HG03565 (cell line): Measurements from ENCODE around the gene SGSH.
"Not testable (repeated sequence)": the region's sequence is repeated elsewhere in the genome, so short reads cannot be mapped to it uniquely, and the experiment has no call there.

ENCODE experiments used
- ATAC-seq: cut with Tn5 transposase; IDR thresholded peaks from one replicate; pipeline ENCODE4 v1.9.1; 2021; ENCODE audit warnings: mild to moderate bottlenecking, moderate library complexity; ENCODE audit not compliant: unreplicated experiment

SGSH gene

DNA sequence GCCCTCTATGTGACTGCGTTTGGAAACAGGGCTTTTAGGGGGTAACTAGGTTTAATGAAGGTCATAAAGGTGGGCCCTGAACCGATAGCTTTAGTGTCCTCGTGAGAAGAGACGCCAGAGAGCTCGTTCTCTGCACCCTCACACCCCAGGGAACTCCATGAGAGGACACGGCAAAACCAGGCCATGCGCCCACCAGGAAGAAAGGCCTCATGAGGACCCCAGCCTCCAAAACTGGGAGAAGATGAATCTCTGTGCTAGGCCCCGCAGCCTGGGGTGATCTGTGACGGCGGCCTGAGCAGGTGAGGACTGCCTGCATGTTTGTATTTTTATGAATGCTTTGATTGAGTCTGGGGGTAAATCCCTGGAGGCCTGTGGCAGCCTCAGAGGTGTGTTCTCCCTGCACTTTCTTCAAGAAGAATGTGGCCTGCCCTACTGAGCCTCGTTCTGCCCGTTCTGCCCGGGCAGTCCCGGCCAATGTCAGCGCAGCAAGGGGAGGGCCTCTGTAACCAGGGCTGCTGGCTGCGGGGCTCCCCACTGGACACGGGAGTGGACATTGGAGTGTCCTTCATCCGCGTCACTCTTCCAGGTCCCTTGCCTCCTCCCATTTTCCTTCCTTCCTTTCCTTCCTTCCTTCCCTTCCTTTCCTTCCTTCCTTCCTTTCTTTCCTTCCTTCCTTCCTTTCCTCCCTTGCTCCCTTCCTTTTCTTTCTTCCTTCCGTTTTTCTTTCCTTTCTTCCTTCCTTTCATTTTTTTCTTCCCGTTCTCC lies 33.7 kb upstream of the SGSH start:
- ATAC-seq = no peak

DNA sequence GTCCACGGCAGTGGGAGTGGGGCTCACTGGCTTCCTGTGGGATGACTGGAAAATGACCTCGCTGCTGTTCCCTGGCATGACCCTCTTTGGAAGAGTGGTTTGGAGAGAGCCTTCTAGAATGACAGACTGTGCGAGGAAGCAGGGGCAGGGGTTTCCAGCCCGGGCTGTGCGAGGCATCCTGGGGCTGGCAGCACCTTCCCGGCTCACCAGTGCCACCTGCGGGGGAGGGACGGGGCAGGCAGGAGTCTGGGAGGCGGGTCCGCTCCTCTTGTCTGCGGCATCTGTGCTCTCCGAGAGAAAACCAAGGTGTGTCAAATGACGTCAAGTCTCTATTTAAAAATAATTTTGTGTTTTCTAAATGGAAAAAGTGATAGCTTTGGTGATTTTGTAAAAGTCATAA lies 32.7 kb upstream of the SGSH start:
- ATAC-seq = no peak

DNA sequence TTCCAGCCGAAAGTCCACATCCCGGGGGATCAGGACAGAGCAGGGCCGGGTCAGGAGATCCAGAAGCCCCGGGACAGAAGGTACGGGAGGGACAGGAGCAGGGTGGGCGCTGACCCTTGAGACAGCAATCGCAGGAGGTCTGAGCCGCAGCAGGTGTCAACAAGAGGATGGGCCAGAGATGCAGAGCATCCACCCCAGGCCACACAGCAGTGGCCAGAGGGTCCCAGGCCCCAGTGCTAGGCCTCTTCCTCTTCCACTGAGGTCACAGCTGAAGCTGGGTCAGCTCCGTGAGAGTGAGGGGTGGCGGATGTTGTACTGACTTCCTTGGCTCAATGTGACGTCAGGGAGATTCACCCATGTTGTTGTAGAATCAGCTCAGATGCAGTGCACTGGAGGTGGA lies 31.8 kb upstream of the SGSH start:
- no peak for ATAC-seq

DNA sequence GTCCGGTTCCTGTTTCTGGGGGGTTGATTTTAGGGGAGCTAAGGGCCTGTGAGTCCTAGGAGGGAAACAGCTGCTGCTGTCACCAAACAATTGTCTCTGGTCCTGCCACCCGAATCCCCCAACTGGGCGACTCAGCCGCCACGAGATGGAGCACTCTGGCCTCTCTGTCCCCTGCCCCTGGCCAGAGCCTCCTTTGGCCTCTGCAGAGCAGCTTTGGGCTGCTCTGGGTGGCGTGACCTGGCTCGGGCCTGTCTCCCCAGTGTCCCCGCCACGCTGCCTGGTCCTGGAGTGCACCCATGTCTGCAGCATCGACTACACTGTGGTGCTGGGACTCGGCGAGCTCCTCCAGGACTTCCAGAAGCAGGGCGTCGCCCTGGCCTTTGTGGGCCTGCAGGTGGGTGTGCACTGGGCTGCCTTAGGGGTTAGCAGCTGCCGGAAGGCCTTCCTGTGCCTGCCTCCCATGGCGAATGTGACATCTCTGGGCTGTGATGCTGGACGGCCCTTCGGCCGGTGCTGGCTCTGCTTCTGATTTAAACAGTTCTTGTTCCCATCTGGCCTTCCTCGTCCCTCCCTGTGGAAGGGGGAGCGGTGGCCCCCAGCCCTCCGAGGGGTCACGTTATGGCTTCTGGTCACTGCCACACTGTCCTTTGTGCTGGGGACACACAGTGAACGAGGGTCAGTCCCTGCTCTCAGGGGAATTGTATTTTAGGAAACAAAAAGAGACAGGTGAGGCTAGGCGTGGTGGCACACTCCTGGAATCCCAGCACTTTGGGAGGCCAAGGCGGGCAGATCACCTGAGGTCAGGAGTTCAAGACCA lies 29.0 kb upstream of the SGSH start:
- no peak for ATAC-seq

DNA sequence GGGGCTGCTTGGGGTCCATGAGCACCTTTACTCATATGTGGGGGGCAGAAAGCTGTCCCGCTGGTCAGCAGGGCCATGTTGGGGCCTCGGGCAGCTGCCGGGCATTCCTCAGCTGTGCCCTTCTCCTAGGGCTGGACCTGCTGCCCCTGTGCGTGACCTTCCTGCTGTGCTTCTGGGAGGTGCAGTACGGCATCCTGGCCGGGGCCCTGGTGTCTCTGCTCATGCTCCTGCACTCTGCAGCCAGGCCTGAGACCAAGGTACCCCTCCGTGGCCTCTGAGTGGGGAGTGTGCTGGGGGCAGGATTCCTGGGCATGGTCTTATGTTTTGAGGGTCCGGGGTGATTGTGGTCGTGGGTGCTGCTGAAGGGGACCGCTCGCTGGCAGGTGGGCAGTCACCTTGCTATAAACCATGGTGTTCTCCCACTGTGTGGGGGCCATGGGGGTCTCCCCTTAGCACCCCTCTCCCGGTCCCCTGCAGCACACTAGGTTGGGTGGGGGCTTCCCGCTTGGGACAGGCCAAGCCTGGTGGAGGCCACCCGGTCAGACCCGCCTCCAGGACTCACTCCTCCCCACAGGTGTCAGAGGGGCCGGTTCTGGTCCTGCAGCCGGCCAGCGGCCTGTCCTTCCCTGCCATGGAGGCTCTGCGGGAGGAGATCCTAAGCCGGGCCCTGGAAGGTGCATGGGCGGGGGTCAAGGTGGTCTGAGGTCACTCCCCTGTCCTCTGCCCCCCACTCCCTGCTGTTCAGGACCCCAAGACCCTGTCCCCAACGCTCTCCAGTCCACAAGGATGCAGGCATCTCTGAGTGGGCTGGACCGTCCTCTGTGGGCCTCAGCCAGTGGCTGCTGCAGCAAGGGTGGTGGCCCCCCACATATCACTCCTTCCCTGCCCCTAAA lies 28.1 kb upstream of the SGSH start:
- ATAC-seq = no peak

DNA sequence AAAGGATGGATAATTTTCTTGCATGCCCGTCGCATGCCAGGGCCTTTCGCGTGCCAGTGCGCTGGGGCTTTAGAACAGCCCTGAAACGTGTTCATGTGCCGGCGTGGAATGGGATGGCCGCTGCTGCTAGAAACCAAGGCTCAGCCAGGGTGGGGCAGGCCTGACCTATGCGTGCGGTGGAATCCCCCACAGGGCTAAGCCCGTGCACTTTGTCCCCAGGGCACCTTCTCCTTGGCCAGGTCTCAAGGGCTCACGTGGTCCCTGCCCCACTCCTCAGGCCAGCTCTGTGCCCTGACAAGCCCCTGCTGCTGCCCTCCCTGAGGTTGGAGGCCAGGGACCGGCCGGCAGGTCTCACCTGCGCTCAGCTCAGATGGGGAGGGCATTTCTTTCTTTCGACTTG lies 27.4 kb upstream of the SGSH start:
- no peak for ATAC-seq

DNA sequence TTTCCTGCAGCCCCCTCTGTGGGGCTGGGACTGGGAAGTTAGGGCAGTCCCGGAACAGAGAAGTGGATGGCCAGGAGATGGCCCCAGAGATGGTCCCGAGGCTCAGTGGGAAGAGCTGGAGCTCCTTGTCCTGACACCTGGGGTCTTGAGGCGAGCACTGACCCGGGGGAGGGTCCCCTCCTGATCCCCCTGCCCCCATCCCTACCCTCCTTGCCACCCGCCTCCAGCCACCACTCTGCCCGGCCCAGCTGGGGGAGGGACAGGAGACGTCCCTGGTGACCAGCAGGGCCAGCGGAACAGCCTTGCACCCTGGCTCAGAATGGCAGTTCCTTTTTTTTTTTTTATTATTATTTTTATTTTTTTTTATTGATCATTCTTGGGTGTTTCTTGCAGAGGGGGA lies 26.6 kb upstream of the SGSH start:
- ATAC-seq = no peak

DNA sequence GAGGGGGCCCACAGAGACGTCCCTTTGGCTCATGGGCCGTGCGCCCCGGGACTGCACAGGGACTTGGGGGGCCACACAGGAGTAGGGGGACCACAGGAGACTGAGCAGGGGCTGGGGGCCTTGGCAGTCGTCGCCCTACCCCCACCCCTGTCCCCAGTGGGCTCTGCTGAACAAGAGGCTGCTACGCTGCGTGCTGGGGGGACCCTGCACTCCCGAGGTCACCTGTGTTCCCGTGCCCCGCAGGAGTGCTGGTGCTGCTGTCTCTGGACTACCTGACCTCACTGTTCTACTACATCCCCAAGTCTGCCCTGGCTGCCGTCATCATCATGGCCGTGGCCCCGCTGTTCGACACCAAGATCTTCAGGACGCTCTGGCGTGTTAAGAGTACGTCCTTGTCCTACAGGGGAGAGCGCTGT lies 26.1 kb upstream of the SGSH start:
- no peak for ATAC-seq

DNA sequence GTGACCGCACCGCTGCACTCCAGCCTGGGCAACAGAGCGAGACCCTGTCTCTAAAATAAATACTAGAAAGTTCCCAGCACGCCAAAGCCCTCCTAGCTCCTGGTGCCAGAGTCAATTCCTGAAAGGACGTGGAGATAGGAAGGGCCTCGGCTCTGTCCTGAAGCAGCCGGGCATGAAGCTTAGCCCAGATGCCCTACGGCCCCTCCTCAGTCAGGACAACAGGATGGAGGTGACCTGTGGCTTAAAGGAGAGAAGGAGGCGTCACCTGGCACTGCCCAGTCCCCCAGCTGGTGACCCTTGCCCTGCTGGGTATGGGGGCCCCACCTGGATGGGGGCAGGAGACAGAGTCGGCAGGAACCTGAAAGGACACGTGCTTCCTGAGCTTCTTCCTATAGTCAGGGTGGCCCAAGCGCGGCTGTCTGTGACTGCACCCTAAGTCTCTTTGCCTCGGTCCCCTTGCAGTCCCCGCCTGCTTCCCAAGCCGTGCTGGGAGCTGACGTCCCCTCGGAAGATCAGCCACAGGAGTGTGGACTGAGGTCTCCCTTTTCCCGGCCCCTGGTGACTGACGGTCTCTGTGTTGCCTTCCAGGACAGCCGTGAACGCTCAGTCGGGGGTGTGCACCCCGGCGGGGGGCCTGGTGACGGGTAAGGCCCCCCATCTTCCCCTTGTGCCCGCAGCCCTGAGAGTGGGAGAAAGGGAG lies 25.6 kb upstream of the SGSH start:
- no peak for ATAC-seq

DNA sequence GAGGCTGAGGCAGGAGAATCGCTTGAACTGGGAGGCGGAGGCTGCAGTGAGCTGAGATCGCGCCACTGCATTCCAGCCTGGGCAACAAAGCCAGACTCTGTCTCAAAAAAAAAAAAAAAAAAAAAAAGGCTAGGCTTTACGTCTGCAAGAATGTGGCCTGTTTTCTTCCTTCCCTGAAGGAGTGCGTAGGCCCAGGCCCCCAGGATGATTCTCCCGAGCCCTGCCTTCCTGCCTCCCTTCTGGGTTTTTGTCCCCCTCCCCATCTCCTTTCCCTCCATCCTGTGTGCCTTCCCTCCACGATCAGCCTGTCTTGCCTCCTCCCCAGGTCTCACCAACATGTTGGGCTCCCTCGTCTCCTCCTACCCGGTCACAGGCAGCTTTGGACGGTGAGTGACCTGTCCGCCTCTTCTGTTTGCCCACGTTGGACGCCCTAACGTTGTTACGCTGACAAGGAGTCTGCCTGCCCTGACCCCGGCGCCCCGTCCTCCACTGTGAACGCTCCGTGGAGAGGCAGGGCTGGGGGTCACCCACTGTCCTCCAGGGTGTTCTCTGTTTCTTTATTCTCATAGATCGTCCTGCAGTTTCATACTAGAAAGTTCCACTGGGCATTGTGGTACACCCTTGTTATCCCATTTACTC lies 24.9 kb upstream of the SGSH start:
- ATAC-seq = no peak

DNA sequence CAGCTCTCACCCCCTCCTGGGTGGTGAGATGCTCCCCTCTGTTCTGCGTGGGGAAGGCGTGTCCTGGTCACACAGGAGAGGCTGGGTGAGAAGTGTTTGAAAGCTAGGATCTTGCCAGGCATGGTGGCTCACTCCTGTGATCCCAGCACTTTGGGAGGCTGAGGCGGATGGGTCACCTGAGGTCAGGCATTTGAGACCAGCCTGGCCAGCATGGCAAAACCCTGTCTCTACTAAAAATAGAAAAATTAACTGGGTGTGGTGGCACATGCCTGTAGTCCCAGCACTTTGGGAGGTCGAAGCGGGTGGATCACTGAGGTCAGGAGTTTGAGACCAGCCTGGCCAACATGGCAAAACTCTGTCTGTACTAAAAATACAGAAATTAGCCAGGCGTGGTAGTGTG lies 24.3 kb upstream of the SGSH start:
- ATAC-seq = not testable (repeated sequence)

DNA sequence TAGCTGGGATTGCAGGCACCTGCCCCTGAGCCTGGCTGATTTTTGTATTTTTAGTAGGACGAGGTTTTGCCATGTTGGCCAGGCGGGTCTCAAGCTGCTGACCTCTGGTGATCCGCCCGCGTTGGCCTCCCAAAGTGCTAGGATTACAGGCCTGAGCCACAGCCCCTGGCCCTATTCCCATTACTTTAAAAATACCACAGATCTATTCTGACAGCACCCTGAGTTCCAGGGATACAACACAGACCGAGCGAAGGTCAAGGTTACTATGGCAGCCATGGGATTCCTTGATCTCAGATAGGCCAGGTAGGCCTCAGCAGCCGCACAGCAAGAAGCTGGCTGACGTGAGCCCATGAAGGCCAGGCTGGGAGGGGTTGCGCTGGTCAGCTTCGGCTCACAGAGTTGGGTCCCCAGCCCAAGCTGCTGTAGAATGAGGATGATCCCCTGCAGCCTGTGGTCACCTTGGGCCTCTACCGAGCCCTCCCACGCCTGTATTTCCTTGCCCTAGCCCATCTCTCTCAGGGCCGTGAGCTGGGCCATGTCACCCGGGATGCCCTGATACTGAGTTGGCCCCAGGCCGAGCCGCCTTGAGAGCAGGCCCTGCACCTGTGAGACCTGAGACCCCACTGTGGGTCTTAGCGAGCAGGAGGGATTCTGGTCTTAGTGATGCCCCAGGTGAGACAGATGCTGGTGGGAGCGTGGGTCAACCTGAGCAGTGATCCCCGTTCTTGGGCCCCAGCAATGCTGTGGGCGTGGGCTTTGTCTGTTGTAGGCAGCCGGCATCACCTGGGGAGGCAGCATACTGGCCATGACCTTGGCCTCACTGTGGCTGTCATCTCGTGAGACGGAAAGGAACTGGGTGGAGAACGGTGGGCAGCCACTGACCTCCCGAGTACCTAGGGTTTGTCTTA lies 23.6 kb upstream of the SGSH start:
- ATAC-seq = no peak

DNA sequence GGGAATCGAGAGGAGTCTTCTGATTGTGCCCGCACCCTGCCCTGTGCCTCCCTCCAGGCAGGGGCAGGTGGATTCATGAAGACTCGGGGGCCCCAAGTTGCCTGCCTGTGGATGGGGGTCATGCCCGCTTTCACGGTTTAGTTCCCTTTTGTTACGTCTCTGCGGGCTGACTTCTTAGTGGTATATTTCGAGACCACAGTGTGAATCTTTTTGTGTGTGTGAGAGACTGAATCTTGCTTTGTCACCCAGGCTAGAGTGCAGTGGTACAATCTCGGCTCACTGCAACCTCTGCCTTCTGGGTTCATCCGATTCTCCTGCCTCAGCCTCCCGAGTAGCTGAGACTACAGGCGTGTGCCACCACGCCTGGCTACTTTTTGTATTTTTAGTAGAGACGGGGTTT lies 22.4 kb upstream of the SGSH start:
- ATAC-seq = no peak

DNA sequence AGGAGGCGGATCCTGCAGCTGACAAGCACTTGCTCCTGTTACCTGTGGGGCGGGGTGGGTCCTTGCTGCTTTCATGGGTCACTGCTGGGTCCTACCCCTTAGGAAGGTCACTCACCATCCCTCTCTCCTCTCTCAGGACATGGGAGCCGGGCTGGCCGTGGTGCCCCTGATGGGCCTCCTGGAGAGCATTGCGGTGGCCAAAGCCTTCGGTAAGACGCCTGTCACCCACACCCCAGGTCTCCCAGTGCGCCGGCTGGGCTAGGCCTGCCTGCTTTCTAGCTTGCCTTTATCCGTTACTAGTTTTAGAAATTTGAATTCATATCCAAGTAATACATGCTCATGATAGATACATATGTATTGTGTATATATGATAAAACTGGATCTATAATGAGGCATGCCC lies 17.3 kb upstream of the SGSH start:
- no peak for ATAC-seq

DNA sequence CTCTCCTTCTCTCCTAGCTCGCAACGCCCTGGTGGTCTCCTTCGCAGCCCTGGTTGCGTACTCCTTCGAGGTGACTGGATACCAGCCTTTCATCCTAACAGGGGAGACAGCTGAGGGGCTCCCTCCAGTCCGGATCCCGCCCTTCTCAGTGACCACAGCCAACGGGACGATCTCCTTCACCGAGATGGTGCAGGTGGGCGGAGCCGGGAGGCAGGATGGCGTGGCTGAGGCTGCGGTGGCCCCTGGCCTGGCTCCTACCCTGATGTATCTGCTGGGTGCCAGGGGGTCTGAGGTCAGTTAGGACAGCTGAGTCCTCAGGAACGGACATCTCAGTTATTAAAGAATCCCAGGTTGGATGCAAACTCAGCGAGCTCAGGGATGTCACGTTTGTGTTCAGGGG lies 16.8 kb upstream of the SGSH start:
- ATAC-seq = no peak

DNA sequence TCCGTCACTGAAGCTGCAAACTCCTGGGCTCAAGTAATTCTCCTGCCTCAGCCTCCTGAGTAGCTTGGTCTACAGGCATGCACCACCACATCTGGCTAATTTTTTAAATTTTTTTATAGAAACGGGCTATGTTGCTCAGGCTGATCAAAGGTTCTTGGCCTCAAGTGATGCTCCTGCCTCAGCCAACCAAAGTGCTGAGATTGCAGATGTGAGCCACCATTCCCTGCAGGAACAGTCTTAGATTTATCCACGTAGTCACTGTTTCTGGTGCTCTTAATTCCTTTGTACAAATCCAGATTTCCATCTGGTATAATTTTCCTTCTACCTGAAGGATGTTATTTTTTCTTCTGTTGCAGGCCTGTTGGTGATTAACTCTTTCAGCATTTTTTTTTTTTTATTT lies 13.1 kb upstream of the SGSH start:
- ATAC-seq = no peak

DNA sequence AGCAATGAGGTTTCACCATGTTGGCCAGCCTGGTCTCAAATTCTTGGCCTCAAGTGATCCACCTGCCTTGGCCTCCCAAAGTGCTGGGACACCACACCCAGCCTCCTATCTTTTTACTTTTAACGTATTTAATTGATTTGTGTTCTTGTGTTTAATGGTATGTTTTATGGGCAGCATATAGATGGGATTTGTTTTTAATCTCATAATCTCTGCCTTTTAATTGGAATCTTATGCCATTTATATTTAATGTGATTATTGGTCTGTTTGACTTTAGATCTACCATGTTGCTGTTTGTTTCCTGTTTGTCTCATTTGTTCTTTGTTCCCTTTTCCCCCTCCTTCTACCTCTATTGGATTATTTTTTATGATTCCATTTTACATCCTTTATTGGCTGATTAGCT lies 12.3 kb upstream of the SGSH start:
- no peak for ATAC-seq

DNA sequence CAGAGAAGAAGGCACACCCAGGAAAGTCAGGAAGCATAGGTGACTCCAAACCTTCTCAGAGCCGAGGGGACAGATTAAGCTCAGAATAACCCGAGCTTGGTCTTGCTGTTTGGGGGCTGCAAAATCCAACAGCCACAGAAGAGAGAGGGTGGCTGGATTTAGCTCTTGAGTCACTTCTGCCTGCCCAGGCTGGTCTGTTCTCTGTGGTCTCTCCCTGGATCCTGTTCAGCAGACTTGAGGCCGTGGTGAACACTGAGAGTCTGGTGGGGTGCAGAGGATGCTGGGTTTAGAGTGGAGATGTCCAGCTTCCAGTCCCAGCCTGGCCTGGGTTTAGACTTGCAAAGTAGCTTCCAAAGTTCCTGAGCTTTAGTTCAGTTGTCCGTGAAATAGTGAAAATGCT lies 8.9 kb upstream of the SGSH start:
- no peak for ATAC-seq

DNA sequence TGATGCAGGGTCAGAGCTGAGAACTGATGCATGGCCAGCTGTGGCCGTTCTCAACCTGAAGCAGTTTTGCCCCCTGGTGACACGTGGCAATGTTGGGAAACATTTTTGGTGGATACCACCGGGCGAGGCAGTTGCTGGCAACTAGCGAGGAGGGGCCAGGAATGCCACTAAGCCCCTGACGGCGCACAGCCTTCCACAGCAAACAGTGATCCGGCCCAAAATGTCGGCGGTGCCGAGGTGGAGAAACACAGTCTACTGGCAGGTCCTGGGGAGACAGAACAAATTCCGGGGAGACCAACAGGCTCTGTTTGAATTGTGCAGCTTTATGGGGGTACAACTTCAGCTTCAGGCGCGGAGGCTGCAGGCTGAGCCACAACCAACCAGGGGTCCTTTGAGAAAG lies 8.3 kb upstream of the SGSH start:
- no peak for ATAC-seq
